B cell (primary cell): ENCODE results near the gene GGA3. TPM values are rescaled to one million over a fixed set of nuclear protein-coding genes. Genes with fewer than 3 reads are reported as not detected.

Experiments
- ATAC-seq: fragments of 200-7000 bp; cut with Tn5 transposase; one replicate; pipeline ENCODE4 v1.10.0; 2021; ENCODE audit warnings: low read depth, mild to moderate bottlenecking, moderate number of reproducible peaks, moderate library complexity
- CTCF ChIA-PET: fragments of 350-600 bp; sonication (Branson Sonifier 250); formaldehyde crosslinking; loops from one replicate; lab custom pipeline; 2021; ENCODE audit warnings: antibody characterized with exemption, inconsistent platforms; lab: Charles Lee
- POLR2A ChIA-PET: fragments of 350-600 bp; sonication (Branson Sonifier 250); formaldehyde crosslinking; loops from one replicate; lab custom pipeline; 2021; ENCODE audit warnings: antibody characterized with exemption; lab: Charles Lee
- DNase-seq: peaks from one replicate; pipeline ENCODE4 v3.0.0; 2013
- H2AFZ ChIP-seq: 2 replicates; pipeline ENCODE4 v1.6.1; 2012; ENCODE audit warnings: mild to moderate bottlenecking, low read depth, low read length; ENCODE audit not compliant: insufficient read depth, poor library complexity, severe bottlenecking
- H3K27ac ChIP-seq, 2 donors: 1 replicate in 1 of 2; 2 replicates in 1 of 2; pipeline ENCODE4 v1.5.1; 2012 to 2013; ENCODE audit warnings: low read length in 2 of 2, mild to moderate bottlenecking in 2 of 2, moderate library complexity in 1 of 2
- H3K27me3 ChIP-seq, 4 experiments: fragments of 200-600 bp in 1 of 4; sonication (generic) in 1 of 4; replicated peaks in 1 of 4; 1 replicate in 2 of 4; 2 replicates in 2 of 4; pipeline versions ENCODE4 v1.6.1 to v1.7.0; 2013 to 2016; ENCODE audit warnings: low read length in 3 of 4, mild to moderate bottlenecking in 2 of 4, mixed read lengths in 1 of 4, moderate library complexity in 1 of 4; ENCODE audit not compliant: insufficient read depth in 4 of 4, control insufficient read depth in 3 of 4; ENCODE audit errors: control extremely low read depth in 1 of 4
- H3K36me3 ChIP-seq, 2 experiments: replicated peaks in 1 of 2; 1 replicate in 1 of 2; 2 replicates in 1 of 2; pipeline versions ENCODE4 v1.6.1 to v1.7.1; 2013; ENCODE audit warnings: low read length in 1 of 2; ENCODE audit not compliant: insufficient read depth in 2 of 2, control insufficient read depth in 1 of 2; ENCODE audit errors: control extremely low read depth in 1 of 2, extremely low read depth in 1 of 2
- H3K4me1 ChIP-seq, 2 donors: fragments of 200-600 bp in 1 of 2; sonication (generic) in 1 of 2; 1 replicate in 1 of 2; 2 replicates in 1 of 2; pipeline versions ENCODE4 v1.5.1 to v1.6.1; 2013 to 2017; ENCODE audit warnings: low read length in 2 of 2; ENCODE audit not compliant: control insufficient read depth in 2 of 2, insufficient read depth in 2 of 2
- H3K4me2 ChIP-seq: replicated peaks from 2 replicates; pipeline ENCODE3; 2012; ENCODE audit warnings: mild to moderate bottlenecking, low read depth, low read length; ENCODE audit not compliant: poor library complexity, severe bottlenecking
- H3K4me3 ChIP-seq, 5 experiments: fragments of 200-600 bp in 1 of 5; sonication (generic) in 1 of 5; 1 replicate in 3 of 5; 2 replicates in 2 of 5; pipeline versions ENCODE4 v1.5.1 to v1.7.0; 2011 to 2016; ENCODE audit warnings: low read length in 4 of 5, mild to moderate bottlenecking in 4 of 5, low read depth in 2 of 5, control low read depth in 1 of 5, moderate library complexity in 1 of 5; ENCODE audit not compliant: insufficient read depth in 1 of 5; ENCODE audit errors: control extremely low read depth in 1 of 5, extremely low read depth in 1 of 5
- H3K79me2 ChIP-seq: fragments of 200-600 bp; sonication (generic); one replicate; pipeline ENCODE4 v1.6.0; 2016; ENCODE audit warnings: low read length; ENCODE audit not compliant: control insufficient read depth, insufficient read depth
- H3K9ac ChIP-seq: fragments of 200-600 bp; sonication (generic); 2 replicates; pipeline ENCODE4 v1.6.1; 2017; ENCODE audit warnings: mild to moderate bottlenecking, low read length, moderate library complexity
- H3K9me3 ChIP-seq, 3 donors: one replicate each; pipeline versions ENCODE4 v1.6.1 to v1.7.1; 2013; ENCODE audit warnings: low read length in 2 of 3; ENCODE audit not compliant: control insufficient read depth in 2 of 3, insufficient read depth in 1 of 3; ENCODE audit errors: control extremely low read depth in 1 of 3
- H4K20me1 ChIP-seq: 2 replicates; pipeline ENCODE4 v1.6.0; 2012; ENCODE audit warnings: mild to moderate bottlenecking, low read length; ENCODE audit not compliant: insufficient read depth, control insufficient read depth, poor library complexity, severe bottlenecking
- H3K27ac Mint-ChIP-seq: one replicate; pipeline ENCODE4 v1.8.0; 2021; ENCODE audit warnings: mixed read lengths
- H3K27me3 Mint-ChIP-seq: one replicate; pipeline ENCODE4 v1.8.0; 2021; ENCODE audit warnings: mixed read lengths
- H3K4me1 Mint-ChIP-seq: one replicate; pipeline ENCODE4 v1.8.0; 2021; ENCODE audit warnings: mixed read lengths
- H3K4me3 Mint-ChIP-seq: one replicate; pipeline ENCODE4 v1.8.0; 2021; ENCODE audit warnings: mixed read lengths
- H3K9me3 Mint-ChIP-seq: one replicate; pipeline ENCODE4 v1.8.0; 2022; ENCODE audit warnings: mixed read lengths; ENCODE audit not compliant: insufficient read depth
- CTCF ChIP-seq: fragments of 200-600 bp; IDR thresholded peaks from one replicate; pipeline ENCODE4 v1.8.0; 2022; ENCODE audit warnings: antibody characterized with exemption, mild to moderate bottlenecking
- EZH2 ChIP-seq: IDR thresholded peaks from 2 replicates; pipeline ENCODE4 v1.6.1; 2012; ENCODE audit warnings: borderline replicate concordance, low read depth, mild to moderate bottlenecking, moderate library complexity, low read length; ENCODE audit not compliant: insufficient read depth, poor library complexity, severe bottlenecking
- WGBS: methylation state at CpG from one replicate; pipeline ENCODE4 v1.1.5; 2013; ENCODE audit warnings: missing lambda C conversion rate; ENCODE audit not compliant: insufficient coverage; 5-methylcytosine and 5-hydroxymethylcytosine counted together
- intact Hi-C: fragments of 100-400 bp; cut with micrococcal nuclease; formaldehyde crosslinking; loops from one replicate; pipeline ENCODE4 v1.10.0; 2022
- polyA plus RNA-seq: library from polyadenylated mRNA; depleted of rRNA; stranded (reverse); fragments of >200 nt; gene quantifications from 2 replicates; pipeline ENCODE4 v1.2.3, GENCODE V29; 2012
- total RNA-seq, 2 donors: library from RNA; stranded (reverse); fragments of 120-200 nt in 1 of 2; gene quantifications; 1 replicate in 1 of 2; 2 replicates in 1 of 2; pipeline versions ENCODE4 v1.2.3 to v1.2.4, GENCODE V29; 2013 to 2022

GGA3 gene
- total and polyA plus RNA-seq, 2 donors (not counting 1 experiment from before 2014, with no cell fraction given), result 109 to 135 TPM

- no peaks in the 10 kb centered on the region for H3K27me3 ChIP-seq
- WGBS, result 94% methylated on average over 5 of the region's 6 CpGs
- ChIA-PET CTCF (interaction anchor here (0.6 to 1.4 kb wide), 2 partner anchors 12 to 141 kb away, joined by 3 to 4 read pairs; partner anchors contain the start of gene SLC25A19), POLR2A (interaction anchor here (0.6 kb wide), 1 partner anchor 171 kb away, joined by 4 read pairs; no protein-coding TSS in a partner anchor)
- H2AFZ ChIP-seq, result no peak overlapping the region
- ATAC-seq, result no peak
- no peak overlapping the region for H3K27ac ChIP-seq
- no peak for DNase-seq
- no peak overlapping the region for H3K4me3 Mint-ChIP-seq
- no peak overlapping the region for H3K4me2 ChIP-seq
- H3K27ac Mint-ChIP-seq, result no peak overlapping the region
- no peak overlapping the region for H3K4me3 ChIP-seq
- H3K4me1 Mint-ChIP-seq, result peaks cover 2% of the 10 kb centered on the region
- H4K20me1 ChIP-seq, result no peaks in the 10 kb centered on the region
- peaks cover 0 to 3% of the 10 kb centered on the region in 2 donors for H3K4me1 ChIP-seq
- H3K9me3 Mint-ChIP-seq, result no peaks in the 10 kb centered on the region
- intact Hi-C loops, result no loop called here
- peaks cover 51% of the 10 kb centered on the region for H3K79me2 ChIP-seq
- TF ChIP-seq EZH2 (no peak), CTCF (no peak)
- H3K9me3 ChIP-seq, result no peaks in the 10 kb centered on the region
- H3K36me3 ChIP-seq, result peaks cover 0 to 43% of the 10 kb centered on the region in 2 experiments
- no peaks in the 10 kb centered on the region for H3K27me3 Mint-ChIP-seq
- H3K9ac ChIP-seq, result no peak overlapping the region
Measured at GRCh38 chr17:75277664-75278071, 16.3 kb upstream of the GGA3 start.

GRCh38 chr17:75273977-75274708, 12.7 kb upstream of the GGA3 start:
- DNase-seq, result no peak
- H3K4me3 ChIP-seq, result no peak overlapping the region
- no peak for ATAC-seq
- ChIA-PET POLR2A (interaction anchor here (0.6 to 1.7 kb wide), 2 partner anchors 15 to 139 kb away, joined by 3 to 8 read pairs; partner anchors contain the start of gene SLC25A19), CTCF (interaction anchor here (1.6 to 1.7 kb wide), 2 partner anchors 15 to 160 kb away, joined by 5 to 6 read pairs; partner anchors contain the start of gene SLC25A19)
- no peak overlapping the region for H2AFZ ChIP-seq
- H3K9ac ChIP-seq, result no peak overlapping the region
- H3K9me3 ChIP-seq, result no peaks in the 10 kb centered on the region
- H3K4me1 Mint-ChIP-seq, result peaks cover 19% of the 10 kb centered on the region
- H4K20me1 ChIP-seq, result no peaks in the 10 kb centered on the region
- H3K36me3 ChIP-seq, result peaks cover 0 to 25% of the 10 kb centered on the region in 2 experiments
- intact Hi-C loops, result no loop called here
- H3K27me3 Mint-ChIP-seq, result no peaks in the 10 kb centered on the region
- H3K27ac ChIP-seq, result no peak overlapping the region
- H3K27me3 ChIP-seq, result no peaks in the 10 kb centered on the region
- H3K4me3 Mint-ChIP-seq, result peak overlapping the region; percentile 23
- TF ChIP-seq CTCF, result no peak
- no peak for TF ChIP-seq EZH2
- H3K27ac Mint-ChIP-seq, result peak overlapping the region; percentile 56
- no peak overlapping the region for H3K4me2 ChIP-seq
- 93% methylated on average over 5 of the region's 7 CpGs for WGBS
- peaks cover 35% of the 10 kb centered on the region for H3K79me2 ChIP-seq
- H3K4me1 ChIP-seq, result peaks cover 15 to 27% of the 10 kb centered on the region in 2 donors
- H3K9me3 Mint-ChIP-seq, result no peaks in the 10 kb centered on the region
